CD4-positive, alpha-beta T cell treated with Interferon alpha-2 for 1 hour (primary cell): ENCODE data around the gene ZC3H12D.
A peak's percentile ranks its signal among the peaks of the same experiment; 100 is the strongest.
"Not testable (repeated sequence)": the region's sequence is repeated elsewhere in the genome, so short reads cannot be mapped to it uniquely, and the experiment has no call there.

Experiments
- DNase-seq, 2 donors: peaks; one replicate each; pipeline ENCODE4 v3.0.0-alpha.2; 2020 to 2022

The ZC3H12D gene

DNA sequence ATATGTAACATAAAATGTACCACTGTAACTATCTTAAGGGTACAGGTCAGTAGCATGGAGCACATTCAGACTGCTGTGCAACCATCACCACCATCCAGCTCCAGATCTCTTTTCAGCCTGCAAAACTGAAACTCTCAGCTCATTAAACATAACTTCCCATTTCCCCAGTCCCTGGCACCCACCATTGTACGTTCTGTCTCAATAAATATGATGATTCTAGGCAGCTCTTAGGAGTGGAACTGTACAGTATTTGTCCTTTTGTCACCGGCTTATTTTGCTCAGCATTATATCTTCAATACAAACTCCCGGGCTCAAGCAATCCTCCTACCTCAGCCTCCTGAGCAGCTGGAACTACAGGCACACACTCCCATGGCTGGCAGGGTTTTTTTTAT lies 1.5 kb downstream of the ZC3H12D start:
- DNase-seq = peak in 1 of 2 donors; percentile 41

DNA sequence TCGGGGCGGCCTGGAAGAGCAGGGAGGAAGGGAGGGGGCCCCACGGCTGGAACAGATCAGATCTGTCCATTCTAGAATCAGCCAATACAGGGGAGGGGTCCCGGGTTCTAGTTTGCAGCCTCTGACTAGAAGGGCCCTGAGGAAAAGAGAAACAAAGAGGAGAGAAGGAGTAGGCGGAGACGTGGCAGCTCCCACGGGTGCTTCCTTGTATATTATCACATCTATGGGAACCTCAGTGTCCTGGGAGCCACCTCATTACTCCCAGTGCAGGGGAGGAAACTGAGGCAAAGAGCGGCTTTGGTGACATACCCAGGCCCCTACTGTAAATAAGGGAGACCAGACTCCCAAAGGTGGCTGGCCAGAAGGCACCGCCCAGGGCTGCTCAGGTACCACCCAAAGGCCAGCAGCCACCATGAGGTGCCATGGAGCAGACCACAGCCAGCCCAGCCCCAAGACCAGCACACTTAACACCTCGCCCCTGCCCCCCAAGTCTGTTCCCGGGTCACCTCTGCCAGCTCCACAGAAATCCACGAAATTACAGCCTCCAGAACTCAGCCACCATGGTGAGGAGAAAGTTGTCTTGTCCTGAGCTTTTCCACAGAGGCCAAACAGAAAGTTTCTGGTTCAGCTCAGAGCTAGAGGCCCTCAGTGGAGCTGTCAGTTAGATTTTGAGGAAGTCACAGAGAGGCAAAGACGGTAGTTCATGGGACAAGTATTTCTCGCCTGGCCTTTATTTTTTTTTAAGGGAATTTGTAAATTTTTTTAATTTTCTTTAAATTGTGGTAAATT lies 2.1 kb downstream of the ZC3H12D start:
- DNase-seq = peak in 1 of 2 donors; percentile 50

DNA sequence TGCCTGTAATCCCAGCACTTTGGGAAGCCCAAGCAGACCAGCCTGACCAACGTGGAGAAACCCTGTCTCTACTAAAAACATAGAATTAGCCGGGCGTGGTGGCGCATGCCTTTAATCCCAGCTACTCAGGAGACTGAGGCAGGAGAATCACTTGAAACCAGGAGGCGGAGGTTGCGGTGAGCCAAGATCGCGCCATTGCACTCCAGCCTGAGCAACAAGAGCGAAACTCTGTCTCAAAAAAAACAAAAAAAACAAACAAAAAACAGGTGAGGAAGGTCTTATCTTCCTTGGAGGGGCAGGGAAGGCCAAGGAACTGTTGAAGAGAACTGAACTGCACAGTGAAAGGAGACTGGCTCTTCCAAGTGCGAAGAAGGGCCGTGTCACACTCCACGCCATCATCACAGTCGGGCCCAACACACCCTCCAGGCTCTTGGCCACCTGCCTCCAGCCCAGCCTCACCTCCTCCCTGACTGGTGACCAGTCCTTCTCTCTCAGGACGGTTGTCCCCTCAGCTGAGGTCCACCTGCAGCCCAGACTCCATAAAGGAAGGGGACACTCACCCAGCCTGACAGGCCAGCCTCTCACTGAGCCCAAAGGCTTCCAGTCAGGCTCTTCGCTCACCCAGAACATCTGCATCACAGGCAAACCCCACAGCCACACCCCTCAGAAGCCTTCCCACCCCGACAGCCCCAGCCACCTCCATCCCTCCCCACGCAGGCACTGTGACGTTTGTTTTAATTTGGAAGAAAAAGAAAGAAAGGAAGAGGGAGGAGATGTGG lies 4.1 kb downstream of the ZC3H12D start:
- peak; percentile 71 to 82 for DNase-seq

DNA sequence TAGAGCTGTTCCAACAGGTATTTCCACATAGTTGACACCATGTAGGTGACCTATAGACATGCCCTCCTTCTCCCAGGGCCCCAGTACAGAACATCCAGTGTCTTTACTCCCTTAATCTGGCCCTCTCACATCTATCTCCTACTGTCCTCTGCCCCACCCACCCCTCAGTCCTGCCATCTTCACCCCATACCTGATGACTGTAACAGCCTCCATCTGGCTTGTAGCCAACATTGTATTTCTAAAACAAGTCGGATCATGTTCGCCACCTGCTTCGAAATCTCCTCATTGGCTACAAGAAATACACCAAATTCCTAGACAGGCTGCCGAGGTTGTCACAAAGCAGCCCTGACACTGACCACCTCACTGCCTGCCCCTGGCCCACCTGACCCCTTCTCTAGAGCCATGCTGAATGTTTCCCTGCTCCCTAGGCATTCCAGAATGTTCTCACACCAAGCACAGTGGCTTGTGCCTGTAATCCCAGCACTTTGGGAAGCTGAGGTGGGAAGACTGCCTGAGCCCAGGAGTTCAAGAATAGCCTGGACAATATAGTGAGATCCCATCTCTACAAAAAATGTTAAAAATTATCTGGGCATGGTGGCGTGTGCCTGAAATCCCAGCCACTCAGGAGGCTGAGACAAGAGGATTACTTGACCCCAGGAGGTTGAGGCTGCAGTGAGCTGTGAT lies 6.0 kb downstream of the ZC3H12D start:
- no peak for DNase-seq

DNA sequence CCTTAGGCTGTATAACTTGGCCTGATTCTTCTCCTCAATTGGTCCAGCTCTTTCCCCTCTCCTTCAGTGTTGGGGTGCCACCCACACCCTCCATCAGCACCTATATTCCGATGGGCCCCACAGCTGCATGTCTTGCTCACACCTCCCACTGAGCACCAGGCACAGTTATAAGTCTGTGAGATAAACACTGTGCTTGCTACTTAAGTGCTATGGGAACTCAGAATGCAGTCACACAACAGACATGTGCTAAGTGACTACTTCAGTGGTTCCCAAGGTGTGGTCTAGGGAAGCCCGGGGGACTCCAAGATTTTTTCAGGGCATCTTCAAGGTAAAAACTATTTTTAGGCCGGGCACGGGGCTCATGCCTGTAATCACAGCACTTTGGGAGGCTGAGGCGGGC lies 7.3 kb downstream of the ZC3H12D start:
- no peak for DNase-seq

DNA sequence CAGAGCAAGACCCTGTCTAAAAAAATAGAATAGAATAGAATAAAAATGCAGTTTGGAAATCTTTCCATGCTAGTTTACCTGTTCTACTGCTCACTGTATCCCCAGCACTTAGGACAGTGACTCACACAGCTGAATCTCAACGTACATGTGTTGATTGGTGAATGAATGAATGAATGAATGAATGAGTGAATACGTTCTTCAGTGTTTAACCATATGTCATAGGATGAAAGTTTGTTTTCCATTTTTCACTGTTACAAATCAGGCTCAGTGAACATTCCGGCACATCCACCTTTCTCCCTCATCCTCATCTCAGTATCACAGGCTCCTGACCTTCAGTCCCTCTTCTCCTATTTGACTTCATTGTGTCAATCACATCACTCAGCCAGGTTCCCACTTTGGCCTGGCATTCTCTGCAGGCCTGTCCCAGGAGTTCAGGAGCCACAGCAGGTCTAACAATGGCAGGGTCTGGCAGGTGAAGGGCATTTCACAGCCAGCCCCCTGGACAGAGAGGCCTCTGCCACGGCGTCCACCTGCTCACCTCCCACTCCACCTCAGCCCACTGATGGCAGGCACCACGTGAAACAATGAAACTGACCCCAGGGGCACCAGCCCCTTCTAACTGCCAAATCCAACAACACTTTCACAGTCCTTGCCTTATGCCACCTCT lies 7.9 kb downstream of the ZC3H12D start:
- DNase-seq = no peak

DNA sequence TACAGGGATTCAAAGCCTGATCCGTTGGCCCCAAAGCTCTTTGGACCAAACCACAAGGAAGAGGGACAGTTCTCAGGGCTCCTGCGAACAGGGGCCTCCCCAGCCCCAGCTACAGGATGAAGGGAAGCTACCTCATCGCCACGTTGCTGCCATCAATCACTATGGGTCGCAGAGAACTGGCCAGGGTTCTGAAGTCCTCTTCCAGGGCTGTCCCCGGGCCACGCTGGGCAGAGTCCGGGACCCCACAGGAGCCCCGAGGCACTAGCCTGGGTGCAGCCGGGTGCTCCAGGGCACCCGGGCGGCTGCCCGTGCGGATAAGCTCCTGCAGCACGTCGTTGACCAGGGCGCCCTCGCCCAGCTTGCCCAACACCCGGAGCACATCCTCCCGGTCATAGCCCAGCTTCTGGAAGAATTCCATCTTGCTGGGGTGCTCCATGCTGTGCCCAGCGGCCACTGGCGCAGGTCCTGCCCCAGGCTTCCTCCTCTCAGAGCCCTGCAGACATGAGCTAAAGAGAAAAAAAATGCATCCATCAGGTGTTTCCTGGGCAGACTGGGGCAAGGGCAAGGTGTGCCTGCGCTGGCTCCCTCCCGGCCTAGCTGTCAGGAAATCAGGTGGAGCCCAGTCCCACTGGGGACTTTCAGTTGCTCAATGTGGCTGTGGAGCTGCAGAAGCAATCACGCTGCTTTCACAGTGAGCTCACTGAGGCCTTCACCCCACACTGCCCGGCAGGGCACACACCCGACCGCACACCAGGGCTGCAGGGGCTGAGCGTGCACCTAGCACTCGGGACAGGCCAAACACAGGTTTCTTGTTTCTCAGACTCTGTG lies 10.5 kb downstream of the ZC3H12D start:
- DNase-seq = peak in 1 of 2 donors; percentile 45

DNA sequence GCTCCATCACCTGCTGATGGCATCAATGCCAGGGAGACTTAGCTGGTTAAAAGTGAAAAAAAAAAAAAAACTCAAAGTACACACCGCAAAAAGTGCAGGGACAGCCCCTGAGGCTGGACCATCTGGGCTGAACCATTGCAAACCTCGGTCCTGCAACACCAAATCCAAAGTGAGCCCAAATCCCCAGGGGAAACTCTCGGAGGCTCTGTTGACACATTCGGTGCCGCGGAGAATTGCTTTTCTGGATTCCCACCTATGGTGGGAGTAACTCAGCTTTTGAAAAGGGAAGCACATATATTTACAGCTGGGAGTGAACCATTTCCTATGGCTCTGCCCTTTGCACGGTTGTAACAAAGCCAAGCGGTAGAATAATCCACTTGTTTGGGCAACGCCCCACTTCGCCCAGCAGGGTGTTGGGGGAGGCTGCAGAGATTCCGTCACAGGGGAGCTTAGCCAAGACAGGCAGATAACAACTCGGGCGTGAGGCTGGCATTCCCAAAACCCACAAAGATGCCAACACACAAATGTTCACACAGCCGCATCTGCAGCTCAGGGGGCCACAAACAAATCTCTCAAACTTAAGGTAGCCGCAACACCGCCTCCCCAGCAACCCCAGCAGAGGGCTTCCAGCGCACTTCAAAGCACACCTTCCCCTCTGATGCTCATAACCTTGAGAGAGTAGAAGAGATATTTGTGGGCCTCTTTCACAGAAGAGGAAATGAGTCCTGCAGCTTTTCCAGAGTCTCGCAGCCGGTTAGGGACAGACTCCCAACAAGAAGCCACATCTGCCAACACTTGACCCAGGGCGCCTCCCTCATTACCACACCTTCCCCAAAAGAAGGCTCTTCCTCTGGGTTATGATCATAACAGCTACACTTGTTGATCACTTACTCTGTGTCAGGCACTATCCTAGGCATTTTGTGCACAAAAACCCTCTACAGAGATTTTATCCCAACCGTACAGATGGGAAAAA lies 11.4 kb downstream of the ZC3H12D start:
- peak in 1 of 2 donors; percentile 40 for DNase-seq

DNA sequence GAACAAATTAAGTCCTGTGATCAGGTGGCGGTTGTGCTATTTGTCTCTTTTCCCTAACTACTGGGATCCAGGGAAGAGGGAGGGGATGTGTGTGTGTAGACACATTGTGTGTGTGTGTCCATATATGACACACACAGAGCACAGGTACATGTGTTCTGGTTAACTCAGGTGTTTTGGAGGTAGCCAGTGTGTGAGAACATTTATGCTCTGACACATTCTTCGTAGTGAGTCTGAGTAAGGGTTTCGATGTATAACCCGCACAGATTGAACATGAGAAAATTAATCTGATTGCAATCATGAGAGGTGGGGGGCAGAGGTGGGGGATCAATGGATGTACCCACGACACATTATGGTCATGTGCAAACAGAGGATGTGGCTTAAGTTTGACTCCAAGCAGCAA lies 12.6 kb downstream of the ZC3H12D start:
- no peak for DNase-seq

DNA sequence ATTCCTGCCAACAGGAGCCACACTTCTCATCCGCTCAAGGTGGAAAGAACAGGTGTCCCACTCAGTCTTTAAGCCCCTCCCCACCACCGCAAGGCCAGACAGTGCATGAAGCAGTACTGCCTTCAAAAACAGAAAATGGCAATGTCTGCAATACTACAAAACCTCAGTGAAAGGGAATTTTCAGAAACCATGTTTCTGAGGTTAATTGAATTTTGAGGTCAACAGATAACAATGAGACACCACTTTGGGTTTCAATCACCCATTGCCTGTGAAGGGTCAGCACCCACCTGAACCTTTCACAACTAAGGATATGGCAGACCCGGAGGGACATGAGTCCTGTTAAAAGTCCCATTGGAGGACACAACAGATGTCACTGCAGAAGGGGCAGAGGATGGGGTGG lies 13.0 kb downstream of the ZC3H12D start:
- DNase-seq = peak in 1 of 2 donors; percentile 37

DNA sequence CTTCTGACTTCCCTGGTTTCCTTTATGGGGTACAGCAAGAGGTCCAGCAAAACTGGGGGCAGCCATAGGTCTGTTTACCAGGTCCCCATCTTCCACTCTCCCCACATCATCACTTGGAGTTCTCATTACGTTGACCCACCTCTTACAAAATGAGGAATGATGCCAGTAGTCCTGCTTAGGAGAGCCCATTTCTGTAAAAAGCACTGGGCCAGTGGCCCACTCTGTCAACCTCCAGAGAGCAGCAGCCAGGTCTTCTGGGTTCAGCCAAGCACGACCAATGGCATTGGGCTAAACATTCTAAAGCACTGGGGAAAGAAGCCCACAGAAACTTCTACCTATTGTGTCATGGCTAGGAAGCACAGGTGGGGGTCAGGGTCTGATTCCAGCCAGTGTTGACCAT lies 13.9 kb downstream of the ZC3H12D start:
- no peak for DNase-seq

DNA sequence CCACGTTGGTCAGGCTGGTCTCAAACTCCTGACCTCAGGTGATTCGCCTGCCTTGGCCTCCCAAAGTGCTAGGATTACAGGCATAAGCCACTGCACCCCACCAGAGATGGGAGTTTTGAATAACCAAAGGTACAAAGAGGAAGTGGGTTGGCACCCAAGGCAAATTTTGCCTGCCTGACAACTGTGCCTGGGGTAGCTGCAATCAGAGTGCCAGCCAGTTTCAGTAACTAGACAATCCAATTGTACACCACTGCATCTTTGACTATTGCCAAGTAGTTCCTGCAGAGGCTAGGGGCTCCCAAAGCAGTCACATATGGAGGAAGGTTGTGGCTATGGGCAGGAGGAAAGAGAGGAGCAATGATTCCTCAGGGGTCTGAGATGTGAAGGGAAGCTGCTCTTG lies 16.6 kb downstream of the ZC3H12D start:
- no peak for DNase-seq

DNA sequence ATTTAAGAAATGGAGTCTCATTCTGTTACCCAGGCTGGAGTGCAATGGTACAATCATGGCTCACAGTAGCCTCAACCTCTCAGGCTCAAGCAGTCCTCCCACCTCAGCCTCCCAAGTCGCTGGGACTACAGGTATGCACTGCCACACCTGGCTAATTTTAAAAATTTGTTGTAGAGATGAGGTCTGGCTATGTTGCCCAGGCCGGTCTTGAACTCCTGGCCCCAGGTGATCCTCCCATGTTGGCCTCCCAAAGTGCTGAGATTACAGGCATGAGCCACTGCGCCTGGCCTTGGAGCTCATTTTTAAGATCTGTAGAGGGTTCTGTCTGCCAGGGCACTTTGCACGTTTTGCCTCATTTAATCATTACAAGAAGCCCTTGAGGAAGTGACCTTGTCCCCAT lies 17.5 kb downstream of the ZC3H12D start:
- DNase-seq = no peak

DNA sequence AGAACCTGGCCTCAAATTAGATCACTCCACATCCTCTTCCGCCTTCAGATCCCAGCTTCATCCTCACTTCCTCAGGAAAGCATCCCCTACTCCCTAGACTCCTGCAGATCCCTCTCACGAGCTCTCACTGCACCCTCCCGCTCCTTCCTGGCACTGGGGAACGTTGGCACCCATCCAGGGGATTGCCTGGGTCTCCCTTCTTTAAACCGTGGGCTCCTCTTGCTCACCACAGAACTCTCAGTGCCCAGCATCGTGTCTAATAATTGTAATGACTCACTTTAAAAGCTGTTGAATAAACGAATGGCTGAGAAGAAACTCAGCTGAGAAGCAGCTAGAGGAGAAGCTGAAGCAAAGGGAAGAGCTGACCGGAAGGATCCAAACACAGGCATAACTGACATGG lies 20.4 kb downstream of the ZC3H12D start:
- DNase-seq = no peak

DNA sequence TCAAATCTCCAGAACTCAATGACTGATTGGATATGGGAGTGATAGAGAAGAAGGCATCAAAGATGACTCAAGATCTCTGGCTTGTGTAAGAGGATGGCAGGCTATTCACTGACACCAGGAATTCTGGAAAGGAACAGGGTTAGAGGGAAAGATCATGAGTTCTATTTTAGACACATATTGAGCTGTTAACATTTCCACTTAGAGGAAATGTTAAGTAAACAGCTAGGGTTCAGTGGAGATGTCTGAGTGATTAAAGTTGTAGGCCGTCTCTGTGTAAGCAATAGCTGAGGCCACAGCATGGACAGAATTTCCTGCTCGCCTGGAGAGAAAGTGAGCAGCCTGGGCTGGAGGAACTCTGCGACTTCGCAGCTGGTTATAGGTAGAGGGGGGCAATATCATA lies 21.0 kb downstream of the ZC3H12D start:
- no peak for DNase-seq

DNA sequence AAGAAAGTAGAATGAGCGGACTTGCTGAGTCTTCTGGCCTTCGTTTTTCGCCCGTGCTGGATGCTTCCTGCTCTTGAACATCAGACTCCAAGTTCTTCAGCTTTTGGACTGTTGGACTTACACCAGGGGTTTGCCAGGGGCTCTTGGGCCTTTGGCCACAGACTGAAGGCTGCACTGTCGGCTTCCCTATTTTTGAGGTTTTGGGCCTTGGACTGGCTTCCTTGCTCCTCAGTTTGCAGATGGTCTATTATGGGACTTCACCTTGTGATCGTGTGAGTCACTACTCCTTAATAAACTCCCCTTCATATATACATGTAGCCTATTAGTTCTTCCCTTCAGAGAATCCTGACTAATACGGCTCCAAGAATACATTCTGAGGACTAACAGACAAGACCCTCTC lies 22.1 kb downstream of the ZC3H12D start:
- not testable (repeated sequence) for DNase-seq

DNA sequence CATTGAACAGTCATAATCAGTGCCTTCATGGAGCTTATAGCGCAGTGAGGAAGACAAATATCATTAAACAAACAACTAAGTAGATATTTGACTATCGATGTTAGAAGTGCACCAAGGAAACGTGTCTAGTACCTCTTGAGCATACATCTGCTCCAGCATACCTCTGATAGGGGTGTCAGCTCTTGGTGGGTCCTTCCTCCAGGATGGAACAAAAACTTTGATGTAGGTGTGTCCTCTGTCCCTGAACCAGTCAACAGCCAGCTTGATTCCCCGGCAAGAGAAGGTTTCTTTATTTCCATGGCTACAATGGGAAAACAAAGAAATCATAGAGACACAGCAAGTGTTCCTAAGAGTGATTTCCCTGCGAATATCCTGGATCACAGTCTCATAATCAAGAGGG lies 23.1 kb downstream of the ZC3H12D start:
- no peak for DNase-seq

DNA sequence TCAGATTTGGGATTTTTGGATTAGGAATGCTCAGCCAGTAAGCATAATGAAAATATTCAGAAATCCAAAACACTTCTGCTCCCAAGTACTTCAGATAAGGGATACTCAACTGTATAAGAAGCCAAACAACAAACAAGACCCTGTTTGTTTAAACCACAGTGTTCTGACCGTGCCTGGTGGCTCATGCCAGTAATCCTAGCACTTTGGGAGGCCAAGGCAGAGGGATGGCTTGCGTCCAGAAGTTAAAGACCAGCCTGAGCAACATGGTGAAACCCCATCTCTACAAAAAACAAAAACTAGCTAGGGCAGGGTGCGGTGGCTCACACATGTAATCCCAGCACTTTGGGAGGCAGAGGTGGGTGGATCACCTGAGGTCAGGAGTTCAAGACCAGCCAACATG lies 24.6 kb downstream of the ZC3H12D start:
- not testable (repeated sequence) for DNase-seq

DNA sequence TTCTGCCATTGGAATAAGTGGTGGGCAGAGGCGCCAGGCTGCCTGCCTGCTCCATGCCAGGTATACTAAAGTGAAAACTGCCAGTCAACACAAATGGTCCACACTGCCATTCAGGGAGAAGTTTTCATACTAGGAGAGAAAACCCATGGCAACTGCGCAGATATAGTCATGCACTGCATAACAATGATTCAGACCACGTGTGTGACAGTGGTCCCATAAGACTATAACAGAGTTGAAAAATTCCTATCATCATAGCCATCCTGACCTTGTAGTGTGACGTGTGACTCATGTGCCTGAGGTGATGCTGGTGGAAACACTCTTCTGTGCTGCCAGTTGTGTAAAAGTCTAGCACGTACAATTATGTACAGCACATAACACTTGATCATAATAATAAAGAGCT lies 25.1 kb downstream of the ZC3H12D start:
- no peak for DNase-seq

DNA sequence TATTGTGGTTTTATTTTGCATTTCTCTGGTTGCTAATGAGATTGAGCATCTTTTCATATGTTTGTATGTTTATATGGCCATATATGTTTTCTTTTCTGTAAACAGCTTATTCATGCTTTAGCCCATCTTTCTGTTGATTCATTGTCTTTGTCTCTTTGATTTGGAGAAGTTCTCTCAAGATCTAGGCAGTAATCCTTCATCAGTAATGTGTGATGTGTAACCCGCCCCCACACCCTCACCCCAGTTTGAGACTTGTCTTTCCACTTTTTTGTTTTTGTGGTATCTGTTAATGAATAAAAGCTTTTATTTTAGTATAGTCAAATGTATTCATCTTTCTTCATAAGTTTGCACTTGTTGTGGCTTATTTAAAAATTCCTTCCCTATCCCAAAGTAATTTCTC lies 26.0 kb downstream of the ZC3H12D start:
- DNase-seq = no peak

DNA sequence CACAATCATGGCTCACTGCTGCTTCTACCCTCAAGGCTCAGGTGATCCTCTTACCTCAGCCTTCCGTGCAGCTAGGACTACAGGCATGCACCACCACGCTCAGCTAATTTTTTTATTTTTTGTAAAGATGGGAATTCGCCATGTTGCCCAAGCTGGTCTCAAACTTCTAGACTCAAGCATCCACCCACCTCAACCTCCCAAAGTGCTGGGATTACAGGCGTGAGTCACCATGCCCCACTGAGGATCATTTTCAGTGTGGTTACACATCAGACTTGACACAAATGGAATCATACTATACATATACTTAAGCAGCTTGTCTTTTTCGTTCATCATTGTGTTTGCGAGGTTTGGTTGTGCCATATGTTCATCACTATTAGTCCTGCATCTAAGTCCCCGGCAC lies 26.6 kb downstream of the ZC3H12D start:
- DNase-seq = no peak
